ENCODE measurements around the gene PHF19. TPM values are rescaled to one million over a fixed set of nuclear protein-coding genes. Genes with fewer than 3 reads are reported as not detected.

Gene PHF19
- total RNA-seq, 1 experiment from 2014 or later: 39.0 TPM

GRCh38 chr9:120916991-120917880 lies 40.2 kb upstream of the PHF19 start (continued):
- TF ChIP-seq MAX (CRISPR knock-in tag; IDR thresholded peaks at IDR 0.05): no peak
- TF ChIP-seq GABPB1 (CRISPR knock-in tag; IDR thresholded peaks at IDR 0.05): no peak
- no peak for TF ChIP-seq FOXP4 (CRISPR knock-in tag; IDR thresholded peaks at IDR 0.05)
- no peak for TF ChIP-seq ZNF512 (CRISPR knock-in tag; IDR thresholded peaks at IDR 0.05; ENCODE audit: borderline replicate concordance)
- no peak for TF ChIP-seq STAT6 (CRISPR knock-in tag; conservative IDR thresholded peaks at IDR 0.05; ENCODE audit: low read depth)
- TF ChIP-seq ZSCAN18 (CRISPR knock-in tag; IDR thresholded peaks at IDR 0.05): no peak
- no peak for TF ChIP-seq E2F5 (CRISPR knock-in tag; IDR thresholded peaks at IDR 0.05)
- no peak for TF ChIP-seq NR1H2 (CRISPR knock-in tag; IDR thresholded peaks at IDR 0.05)
- TF ChIP-seq ZBTB43 (CRISPR knock-in tag; IDR thresholded peaks at IDR 0.05): no peak
- no peak for TF ChIP-seq ELF4 (CRISPR knock-in tag; IDR thresholded peaks at IDR 0.05; ENCODE audit: low read depth)
- no peak for TF ChIP-seq E2F1 (CRISPR knock-in tag; IDR thresholded peaks at IDR 0.05)
- TF ChIP-seq ZNF532 (CRISPR knock-in tag; IDR thresholded peaks at IDR 0.05; ENCODE audit: borderline replicate concordance): no peak
